Right renal cortex interstitium (tissue), 3 donors: ENCODE data around the gene C19orf25. TPM values are rescaled to one million over a fixed set of nuclear protein-coding genes. Genes with fewer than 3 reads are reported as not detected.
"Not testable (repeated sequence)": the region's sequence is repeated elsewhere in the genome, so short reads cannot be mapped to it uniquely, and the experiment has no call there.

Experiments
- DNase-seq, 3 donors: peaks; one replicate each; pipeline ENCODE4 v3.0.0-alpha.2; 2013; ENCODE audit warnings: low read depth in 3 of 3, low spot score in 2 of 3
- polyA plus RNA-seq, 3 donors: library from polyadenylated mRNA; unstranded; fragments of 120-200 nt; gene quantifications; one replicate each; pipeline ENCODE4 v1.2.1, GENCODE V29; 2013; ENCODE audit not compliant: insufficient read length in 3 of 3

The C19orf25 gene
- polyA plus RNA-seq, result 10 to 100 TPM; 17.4 to 21.2 (median 18.5) TPM

DNA sequence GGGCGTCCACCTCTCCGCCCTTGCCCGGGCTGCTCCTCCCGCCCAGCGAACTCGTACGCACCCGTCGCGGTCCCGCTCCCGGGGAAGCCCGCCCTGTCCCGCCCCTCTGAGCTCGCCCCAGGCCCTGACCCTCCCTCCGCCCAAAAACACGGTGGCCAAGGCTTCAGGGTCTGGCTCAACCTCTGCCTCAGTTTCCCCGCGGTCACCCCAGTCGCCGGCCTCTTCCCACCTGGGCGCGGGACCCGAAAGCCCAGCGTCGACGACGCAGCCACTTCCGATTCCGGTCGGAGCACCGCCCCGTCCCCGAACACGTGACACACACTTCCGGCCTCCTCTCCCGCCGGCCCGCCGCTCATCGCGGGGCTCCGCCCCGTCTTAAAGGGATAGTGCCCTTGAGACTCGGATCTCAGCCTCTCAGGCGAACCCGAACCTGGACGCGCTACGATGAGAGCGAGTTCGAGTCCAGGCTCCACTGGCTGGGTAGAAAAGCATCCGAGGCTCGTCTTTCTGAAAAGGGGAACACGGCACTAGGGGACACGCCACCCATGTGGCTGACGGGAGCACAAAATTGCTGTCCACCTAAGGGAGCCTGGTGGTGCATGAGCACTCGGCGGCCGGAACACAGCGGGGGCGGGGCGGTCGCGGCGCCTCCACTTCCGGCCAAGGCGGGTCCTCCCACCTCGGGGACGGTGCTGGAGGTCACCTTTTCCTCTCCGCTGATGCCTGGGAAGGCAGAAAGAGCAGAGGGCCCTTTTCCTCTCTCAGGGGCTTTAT, at the start of gene C19orf25:
Gene C19orf25 (minus strand): TSS at position 282 of the 774 bp plus-strand sequence. CDS start 312 bp downstream, outside the sequence.
- peak; percentile 79 to 89 (median 86) for DNase-seq

DNA sequence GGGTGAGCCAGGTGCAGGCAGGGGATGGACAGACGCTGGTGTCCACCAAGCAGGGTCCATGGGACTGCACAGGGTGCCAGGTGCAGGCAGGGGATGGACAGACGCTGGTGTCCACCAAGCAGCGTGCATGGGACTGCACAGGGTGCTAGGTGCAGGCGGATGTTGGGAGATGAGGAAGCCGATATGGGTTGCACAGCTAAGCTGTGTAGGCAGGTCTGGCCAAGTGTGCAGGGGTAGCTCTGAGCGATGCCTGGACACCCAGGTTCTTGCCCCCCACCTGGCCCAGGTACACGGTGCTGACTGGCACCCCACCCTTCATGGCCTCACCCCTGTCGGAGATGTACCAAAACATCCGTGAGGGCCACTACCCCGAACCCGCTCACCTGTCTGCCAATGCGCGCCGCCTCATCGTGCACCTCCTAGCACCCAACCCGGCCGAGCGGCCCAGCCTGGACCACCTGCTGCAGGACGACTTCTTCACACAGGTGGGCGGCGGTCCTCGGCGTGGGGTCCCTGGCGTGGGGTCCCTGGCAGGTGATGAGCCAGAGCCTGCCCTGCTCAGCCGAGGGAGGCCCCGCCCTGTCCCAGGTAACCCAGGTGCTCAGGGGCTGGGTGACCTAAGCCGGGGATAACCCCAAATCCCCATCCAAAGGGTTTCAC, 48.8 kb upstream of the C19orf25 start:
- DNase-seq, result no peak

DNA sequence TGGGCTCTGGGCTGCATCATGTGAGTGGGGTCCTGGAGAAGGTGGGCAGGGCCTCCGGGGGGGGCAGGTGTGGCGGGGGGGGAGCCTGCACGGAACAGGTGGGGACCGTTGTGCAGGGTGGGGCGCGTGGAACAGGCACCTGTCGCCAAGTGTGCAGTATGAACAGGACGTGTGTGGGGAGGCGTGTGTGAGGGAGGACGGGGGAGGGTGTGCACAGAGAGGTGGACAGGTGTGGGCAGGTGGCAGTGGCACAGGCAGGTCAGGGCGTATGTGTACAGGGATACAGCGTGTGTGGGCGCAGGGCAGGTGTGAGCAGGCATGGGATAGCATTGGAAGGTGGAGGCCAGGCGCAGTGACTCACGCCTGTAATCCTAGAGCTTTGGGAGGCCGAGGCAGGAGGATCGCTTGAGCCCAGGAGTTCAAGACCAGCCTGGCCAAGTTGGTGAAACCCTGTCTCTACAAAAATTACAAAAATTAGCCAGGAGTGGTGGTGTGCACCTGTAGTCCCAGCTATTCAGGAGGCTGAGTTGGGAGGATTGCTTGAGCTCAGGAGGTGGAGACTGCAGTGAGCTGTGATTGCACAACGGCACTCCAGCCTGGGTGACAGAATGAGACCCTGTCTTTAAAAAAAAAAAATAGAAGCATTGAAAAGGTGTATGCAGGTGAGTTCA, 48.1 kb upstream of the C19orf25 start:
- no peak for DNase-seq

DNA sequence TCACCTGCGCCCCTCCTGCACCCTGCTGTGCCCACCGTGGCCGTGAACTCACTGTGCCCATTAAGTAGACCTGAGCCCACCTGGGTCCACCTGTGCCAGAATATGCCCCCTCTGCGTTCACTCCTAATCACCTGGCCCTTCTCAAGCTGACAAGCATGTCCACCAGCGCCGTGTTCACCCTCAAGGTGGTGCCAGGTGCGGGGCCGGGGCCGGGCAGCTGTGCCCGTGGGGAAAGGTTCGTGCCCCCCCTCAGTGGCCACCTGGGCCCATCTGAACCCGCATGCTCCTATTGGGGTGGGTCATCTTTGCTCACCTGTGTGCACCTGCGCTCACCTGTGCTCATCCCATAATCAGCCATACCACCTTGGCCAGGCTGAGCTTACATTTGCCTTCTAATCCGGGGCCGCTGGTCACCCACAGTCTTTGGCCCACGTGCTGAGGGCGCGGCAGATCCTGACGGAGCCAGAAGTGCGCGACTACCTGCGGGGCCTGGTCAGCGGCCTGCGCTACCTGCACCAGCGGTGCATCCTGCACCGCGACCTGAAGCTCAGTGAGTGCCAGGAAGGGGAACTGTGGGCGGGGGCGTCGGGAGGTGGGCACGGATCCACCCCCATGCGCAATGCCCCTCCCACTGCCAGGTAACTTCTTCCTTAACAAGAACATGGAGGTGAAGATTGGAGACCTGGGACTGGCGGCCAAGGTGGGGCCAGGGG, 47.2 kb upstream of the C19orf25 start:
- no peak for DNase-seq

DNA sequence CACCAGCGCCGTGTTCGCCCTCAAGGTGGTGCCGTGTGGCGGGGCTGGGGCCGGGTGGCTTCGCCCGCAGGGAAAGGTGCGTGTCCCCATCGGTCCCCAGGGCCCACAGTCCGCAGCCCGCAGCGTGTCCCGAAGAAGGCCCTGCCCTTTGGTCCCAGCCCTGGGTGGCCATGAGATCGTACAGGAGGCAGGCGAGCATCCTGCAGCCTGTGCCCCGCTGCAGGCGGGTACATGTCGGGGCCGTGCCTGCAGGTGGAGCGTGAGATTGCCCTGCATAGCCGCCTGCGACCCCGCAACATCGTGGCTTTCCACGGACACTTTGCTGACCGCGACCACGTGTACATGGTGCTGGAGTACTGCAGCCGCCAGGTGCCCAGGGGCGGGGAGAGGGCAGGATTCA, 46.3 kb upstream of the C19orf25 start:
- no peak for DNase-seq

DNA sequence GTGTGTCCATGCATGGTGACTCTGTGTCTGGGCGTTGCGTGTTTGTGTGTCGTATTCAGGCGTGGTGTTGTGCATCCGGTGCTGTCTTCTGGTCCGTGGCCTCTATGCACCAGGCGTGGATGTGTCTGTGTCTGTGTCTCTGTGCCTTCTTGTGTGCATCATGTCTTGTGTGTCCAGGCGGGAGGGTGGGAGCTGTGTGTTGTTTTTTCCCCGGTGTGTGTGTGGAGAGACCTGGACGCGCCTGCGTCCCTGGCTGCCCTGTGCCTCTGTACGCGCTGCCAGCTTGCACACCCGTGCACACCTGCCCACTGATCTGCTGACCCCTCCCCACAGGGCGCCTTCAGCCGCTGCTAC, 45.9 kb upstream of the C19orf25 start:
- DNase-seq, result no peak

DNA sequence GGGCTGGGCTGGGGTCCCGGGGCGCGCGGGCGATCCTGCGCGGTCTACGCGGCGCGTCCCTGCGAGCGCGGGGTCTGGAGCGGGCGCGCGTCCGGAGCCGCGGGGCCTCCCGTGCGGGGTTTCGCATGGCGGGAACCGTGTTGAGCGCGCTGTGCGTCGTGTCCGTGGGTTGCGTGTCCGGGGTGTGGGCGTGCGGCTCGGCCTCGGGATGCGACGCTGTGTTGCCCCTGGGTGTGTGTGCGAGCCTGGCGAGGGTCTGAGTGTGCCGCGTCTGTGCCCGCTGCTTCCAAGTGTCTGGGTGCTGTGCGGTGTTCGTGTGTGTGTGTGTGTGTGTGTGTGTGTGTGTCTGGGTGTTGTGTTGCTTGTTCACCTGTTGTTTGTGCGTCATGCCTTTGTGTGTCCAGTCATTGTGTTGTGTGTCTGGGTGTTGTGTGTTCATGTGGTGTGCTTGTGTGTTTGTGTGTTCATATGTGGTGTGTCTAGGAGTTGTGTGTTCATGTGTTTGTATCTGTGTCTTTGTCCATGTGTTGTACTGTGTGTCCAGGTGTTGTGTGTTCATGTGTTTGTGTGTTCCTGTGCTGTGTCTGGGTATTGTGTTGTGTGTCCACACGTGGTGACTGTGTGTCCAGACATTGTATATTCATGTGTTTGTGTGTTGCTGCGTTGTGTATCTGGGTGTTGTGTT, 45.4 kb upstream of the C19orf25 start:
- no peak for DNase-seq

DNA sequence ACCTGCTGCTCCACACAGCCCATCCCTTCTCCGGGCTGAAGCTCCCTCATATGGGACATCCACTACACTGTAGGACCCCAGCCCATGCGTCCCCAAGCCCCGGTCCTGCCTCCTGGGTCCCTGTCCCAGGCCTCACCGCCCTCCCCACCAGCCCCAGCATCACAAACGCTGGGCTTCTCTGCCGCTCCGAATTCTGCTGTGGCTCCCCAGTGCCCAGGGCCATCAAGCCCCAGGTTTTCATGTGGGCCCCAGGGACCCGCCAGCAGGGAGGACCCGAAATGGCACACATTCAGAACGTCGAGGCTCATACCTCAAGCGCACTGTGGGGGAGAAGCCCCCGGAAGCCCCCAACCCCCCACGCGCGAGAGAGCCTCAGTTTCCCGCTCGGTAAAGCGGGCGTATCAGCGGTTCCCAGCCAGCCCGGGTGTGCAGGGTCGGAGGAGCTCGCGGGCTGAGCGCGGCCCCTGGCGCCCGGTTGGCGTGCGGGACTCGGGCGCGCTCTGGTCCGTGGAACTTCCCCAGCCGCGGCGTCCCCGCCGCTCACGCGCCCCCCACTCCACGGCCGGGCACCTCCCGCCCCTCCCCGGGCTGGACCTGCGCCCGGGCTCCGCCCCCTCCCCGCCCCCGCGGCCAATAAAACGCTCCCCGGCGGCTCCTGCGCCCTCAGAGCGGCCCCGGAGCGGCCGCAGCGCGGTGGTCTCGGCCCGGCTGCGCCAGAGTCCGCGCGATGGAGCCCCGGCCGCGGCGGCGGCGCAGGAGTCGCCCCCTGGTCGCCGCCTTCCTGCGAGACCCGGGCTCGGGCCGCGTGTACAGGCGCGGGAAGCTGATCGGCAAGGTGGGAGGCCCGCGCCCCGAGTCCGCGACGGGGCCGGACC, 44.6 kb upstream of the C19orf25 start, which contains the start of gene PLK5:
Gene PLK5 (plus strand): TSS at position 666 of the 875 bp plus-strand sequence. CDS start 2,920 bp downstream, outside the sequence.
- DNase-seq, result no peak

DNA sequence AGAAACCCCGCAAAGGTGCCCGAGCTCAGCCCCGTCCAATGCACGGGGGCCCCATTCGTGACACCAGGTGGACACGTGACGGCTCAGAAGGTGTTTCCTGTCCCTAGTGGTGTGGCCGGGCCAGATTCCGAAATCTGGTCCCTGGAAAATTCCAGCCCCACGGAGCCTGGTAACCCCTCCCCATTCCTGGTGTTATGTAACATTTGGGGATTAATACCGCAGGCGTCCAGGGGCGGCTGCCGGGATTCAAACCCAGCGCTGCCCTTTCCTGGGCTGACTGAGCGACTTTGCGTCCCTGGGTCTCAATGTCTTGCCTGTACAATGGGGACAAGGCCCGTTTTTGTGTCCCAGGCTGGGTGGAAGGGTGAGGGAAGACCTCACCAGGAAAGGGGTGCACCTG, 43.8 kb upstream of the C19orf25 start:
- DNase-seq, result no peak

DNA sequence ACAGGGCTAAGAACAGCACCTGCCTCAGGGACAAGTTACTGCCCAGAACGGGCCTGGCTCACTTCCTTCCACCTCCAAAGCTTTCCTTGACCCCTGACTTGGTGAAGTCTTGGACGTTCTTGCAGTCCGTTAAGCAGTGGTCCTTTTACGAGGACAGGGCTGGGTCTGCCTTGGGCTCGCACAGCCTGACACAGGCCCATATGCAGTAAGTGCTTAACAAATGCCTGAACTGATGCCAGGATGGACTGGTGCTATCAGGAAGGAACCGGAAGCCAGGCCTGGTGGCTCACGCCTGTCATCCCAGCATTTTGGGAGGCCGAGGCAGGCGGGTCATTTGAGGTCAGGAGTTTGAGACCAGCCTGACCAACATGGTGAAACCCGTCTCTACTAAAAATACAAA, 43.0 kb upstream of the C19orf25 start:
- DNase-seq, result no peak

DNA sequence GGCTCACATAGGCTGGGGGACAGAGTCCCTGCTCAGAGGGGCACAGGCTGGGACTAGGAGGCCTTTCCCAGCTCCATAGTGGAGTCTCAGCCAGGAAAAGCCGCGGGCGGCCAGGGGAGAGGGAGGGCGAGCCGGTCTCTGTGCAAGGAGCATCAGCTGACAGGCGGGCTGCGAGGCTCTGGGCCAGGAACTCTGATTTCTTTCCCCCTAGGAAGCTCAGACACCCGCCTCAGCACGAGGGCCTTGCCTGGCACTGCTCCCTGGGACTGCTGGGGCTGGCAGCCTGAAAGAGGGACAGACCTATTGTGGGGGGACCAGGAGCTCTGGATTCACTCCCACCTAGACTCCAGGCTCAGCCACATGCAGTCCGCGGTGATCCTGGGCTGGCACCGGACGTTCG, 42.6 kb upstream of the C19orf25 start:
- DNase-seq, result no peak

DNA sequence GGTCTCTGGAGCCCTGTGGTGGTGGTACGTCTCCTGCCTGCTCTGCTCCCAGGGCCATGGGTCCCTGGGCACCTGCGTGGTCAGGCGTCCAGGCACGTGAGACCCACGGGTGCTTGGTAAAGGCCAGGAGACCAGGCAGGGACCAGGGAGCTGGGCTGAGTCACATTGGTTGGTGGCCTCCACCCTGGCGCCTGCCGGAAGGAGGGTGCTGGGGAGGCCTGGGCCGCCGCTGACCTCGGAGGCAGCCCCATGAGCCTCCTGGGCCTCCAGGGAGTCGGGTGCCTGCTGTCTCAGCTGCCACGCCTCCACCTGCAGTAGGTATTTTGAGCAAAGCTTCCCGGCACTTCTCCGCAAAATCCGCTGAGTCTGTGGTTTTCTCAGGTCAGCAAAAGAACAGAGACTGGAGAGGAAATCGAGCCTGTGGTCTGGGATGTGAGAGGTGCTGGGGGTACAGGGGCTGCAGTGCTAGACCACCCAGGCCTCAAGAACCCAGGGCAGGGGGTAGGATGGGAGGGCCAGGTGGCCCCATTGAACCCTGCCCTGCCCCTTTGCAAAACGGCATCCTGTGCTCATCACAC, 41.3 kb upstream of the C19orf25 start:
- no peak for DNase-seq

DNA sequence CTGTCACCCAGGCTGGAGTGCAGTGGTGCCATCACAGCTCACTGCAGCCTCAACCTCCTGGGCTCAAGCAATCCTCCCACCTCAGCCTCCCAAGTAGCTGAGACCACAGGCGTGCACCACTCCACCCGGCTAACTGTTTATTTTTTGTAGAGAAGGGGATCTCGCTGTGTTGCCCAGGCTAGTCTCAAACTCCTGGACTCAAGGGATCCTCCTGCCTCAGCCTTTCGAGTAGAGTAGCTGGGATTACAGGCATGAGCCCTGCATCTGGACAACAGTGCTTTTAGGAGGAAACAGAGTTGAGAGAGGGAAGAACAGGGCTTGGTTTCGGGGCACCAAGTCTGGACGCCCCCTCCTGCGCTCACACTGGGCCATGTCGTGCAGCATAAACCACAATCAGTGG, 40.8 kb upstream of the C19orf25 start:
- not testable (repeated sequence) for DNase-seq

DNA sequence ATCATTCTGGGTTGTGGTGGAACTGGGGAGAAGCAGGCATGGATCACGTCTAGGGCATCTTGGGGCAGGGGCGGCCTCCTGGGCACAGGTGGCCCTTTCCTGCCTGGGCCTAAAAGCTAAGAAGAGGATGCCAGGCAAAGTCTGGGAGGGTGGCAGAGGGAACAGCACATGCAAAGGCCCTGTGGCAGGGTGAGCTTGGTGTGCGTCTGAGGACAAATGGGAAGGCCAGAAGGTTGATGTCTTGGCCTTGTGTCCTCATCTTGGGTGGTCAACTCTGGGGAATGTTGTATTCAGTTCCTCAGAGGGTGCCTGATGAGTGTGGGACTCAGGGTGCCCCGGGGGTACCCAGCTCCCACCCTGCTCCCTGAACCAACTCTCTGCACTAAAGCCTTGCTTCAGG, 39.5 kb upstream of the C19orf25 start:
- DNase-seq, result no peak

DNA sequence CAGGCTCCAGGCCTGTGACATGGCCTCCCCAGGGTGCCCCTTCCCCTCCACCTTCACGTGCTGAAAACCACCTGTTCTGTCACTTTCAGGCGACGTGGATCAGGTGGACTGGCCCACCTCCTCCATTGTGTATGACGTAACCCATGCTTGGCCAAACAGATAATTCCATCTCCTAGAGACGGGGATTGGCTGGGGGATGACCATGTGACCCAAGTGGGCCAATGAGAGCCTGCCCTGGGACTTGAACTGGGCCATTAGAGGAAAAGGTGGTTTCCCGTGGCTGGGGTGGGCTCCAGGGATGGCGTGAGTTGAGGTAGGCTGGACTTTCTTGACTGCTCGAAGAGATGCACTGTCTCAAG, 37.4 kb upstream of the C19orf25 start:
- no peak for DNase-seq

DNA sequence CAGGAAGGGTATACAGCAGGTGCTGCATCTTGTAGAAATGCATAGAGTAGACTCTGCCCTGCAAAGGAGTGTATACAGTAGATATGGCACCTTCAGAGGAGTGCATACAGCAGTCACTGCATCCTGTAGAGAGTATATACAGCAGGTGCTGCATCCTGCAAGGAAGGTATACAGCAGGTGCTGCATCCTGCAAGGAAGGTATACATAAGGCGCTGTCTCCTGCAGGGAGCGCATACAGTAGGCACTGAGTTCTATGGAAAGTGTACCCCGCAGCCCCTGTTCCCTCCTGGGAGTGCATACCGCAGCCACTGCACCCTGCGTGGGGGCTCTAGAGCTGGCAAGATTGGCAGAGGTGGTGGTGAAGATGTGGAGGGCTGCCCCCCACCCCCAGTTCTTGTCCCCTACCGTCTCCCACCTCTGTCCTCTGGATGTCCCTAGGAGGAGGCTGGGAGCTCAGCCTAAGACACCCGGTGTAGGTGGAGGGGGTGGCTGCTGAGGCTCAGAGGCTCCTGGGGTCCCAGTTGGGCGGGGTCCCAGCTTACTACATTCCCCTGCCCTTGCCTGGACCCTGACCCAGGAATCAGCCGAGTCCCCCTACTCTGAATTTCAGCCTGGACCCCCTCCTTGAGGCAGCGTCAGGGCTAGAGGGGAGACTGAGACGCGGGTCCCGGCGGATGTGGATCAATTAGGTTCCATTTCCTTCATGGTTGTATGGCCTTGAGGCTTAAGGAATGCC, 36.1 kb upstream of the C19orf25 start:
- no peak for DNase-seq

DNA sequence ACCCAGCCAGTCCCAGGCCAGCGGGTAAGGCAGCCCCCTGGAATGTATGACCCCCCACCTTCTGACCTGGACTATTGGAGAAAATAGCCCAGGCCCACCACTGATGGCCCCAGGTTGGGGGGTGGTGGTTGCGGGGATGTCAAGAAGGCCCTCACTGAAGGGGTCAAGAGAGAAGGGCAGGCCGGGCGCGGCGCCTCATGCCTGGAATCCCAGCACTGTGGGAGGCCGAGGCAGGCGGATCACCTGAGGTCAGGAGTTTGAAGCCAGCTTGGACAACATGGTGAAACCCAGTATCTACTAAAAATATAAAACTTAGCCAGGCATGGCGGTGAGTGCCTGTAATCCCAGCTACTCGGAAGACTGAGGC, 35.3 kb upstream of the C19orf25 start:
- no peak for DNase-seq

DNA sequence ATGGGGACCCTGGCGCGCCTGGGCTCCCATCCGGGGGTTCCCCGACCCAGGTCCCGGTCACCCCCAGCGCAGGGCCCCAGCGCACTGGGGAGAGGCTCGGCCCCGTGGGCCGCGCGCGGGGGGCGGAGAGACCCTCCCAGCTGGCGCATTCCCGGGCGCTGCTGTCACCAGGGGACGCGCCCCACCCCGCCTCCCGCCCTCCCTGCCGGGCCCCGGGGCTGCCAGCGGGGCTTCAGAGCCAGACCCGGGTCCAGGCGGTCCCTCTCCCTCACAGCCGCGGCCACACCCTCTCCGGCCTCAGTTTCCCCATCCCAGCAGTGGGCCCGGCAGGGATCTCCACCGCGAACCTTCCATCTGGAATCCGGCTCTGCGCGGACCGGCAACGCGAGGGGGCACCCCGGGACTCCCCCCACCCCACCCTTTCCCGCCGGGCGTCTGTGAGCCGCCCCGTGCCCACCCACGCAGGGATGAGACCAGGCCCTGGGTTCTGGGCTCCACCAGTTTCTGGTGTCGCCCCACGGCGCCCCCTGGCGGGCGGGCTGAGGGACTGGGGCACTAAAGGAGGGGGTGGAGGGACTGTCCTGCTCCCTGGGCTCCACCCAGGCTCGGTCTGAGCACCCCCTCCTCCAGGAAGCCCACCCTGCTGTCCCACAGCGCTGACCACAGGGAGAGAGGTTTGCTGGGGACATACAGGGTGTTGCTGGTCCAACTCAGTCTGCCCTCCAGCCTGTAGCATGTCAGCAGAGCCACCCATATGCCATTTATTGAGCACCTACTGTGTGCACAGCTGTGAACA, 34.7 kb upstream of the C19orf25 start:
- no peak for DNase-seq
